Islet precursor cell (in vitro differentiated cells): Measurements from ENCODE around the gene EDRF1.

Experiments
- DNase-seq: peaks from one replicate; pipeline ENCODE4 v3.0.0-alpha.2; 2018

The EDRF1 gene

GRCh38 chr10:125788156-125789034 lies 68.9 kb downstream of the EDRF1 start:
- DNase-seq, result no peak

- no peak for DNase-seq
Measured at GRCh38 chr10:125792342-125793300, 73.1 kb downstream of the EDRF1 start.

GRCh38 chr10:125795128-125795527 lies 75.6 kb downstream of the EDRF1 start:
- no peak for DNase-seq

- no peak for DNase-seq
Measured at GRCh38 chr10:125795637-125796190, 76.2 kb downstream of the EDRF1 start.

- DNase-seq, result no peak
Measured at GRCh38 chr10:125797424-125797823, 77.9 kb downstream of the EDRF1 start.

GRCh38 chr10:125797994-125798662 lies 78.6 kb downstream of the EDRF1 start:
- DNase-seq, result no peak

- DNase-seq, result no peak
Measured at GRCh38 chr10:125799451-125800182, 80.1 kb downstream of the EDRF1 start.

- DNase-seq, result no peak
Measured at GRCh38 chr10:125801574-125801973, 82.1 kb downstream of the EDRF1 start.

GRCh38 chr10:125802131-125802530 lies 82.6 kb downstream of the EDRF1 start:
- no peak for DNase-seq

GRCh38 chr10:125802739-125803138 lies 83.2 kb downstream of the EDRF1 start:
- DNase-seq, result no peak

GRCh38 chr10:125808047-125808446 lies 88.5 kb downstream of the EDRF1 start:
- peak; percentile 41 for DNase-seq

GRCh38 chr10:125811251-125811650 lies 91.7 kb downstream of the EDRF1 start:
- peak; percentile 0 for DNase-seq

GRCh38 chr10:125812128-125812750 lies 92.7 kb downstream of the EDRF1 start:
- DNase-seq, result no peak
